Activated CD4-positive, alpha-beta T cell treated with anti-CD3 and anti-CD28 coated beads, Interleukin-2, amount 50 U/mL, for 16 hours (primary cell): ENCODE data around the gene SLC24A4.
A peak's percentile ranks its signal among the peaks of the same experiment; 100 is the strongest.
"Not testable (repeated sequence)": the region's sequence is repeated elsewhere in the genome, so short reads cannot be mapped to it uniquely, and the experiment has no call there.

Experiments
- DNase-seq: peaks from one replicate; pipeline ENCODE4 v3.0.0-alpha.2; 2020

The SLC24A4 gene

DNA sequence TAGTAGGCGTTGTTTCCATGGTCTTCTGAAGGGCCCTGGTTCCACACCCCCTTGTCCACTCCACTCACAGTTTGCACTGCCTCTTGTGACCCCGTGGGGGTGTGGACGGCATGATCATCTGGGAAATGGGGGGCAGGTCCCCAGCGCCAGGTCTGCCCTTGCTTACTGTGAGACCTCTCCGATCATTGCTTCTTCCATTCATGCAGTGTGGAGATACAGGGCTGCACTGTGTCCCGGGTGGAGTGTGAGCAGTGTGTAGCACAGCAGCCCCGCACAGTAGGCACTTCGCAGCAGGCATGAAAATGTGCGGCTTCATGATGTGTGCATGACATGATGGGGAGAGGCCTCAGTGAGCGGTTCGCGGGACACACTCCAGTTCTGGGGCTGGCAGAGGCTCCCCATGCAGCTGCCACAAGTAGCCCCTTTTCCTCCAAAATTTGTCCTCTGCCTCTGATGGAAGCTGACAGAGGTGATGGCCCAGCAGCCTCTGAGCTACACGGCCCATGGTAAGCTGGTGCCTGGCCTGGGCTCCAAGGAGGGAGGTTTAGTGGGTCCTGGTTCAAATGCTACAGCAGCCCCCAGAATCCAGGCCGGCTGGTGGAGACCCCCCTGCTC, 205.6 kb downstream of the SLC24A4 start:
- DNase-seq, result no peak

DNA sequence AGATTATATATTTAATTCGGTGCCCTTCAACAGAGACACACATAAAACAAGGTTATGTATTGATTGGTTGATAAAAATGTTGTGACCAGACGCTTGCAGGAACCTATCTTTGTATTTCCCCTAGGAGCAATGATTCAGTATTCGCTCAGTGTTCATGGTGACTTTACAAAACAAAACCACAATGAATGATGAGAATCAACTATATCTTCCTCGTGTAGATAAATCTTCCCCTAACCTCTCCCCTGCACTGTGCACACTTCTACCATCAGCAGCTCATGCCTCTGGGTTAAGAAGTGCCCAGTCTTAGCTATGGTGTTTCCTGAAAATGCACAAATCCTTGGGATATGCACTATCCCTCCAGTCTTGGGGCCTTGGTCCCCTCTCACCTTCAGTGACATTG, 206.9 kb downstream of the SLC24A4 start:
- no peak for DNase-seq

DNA sequence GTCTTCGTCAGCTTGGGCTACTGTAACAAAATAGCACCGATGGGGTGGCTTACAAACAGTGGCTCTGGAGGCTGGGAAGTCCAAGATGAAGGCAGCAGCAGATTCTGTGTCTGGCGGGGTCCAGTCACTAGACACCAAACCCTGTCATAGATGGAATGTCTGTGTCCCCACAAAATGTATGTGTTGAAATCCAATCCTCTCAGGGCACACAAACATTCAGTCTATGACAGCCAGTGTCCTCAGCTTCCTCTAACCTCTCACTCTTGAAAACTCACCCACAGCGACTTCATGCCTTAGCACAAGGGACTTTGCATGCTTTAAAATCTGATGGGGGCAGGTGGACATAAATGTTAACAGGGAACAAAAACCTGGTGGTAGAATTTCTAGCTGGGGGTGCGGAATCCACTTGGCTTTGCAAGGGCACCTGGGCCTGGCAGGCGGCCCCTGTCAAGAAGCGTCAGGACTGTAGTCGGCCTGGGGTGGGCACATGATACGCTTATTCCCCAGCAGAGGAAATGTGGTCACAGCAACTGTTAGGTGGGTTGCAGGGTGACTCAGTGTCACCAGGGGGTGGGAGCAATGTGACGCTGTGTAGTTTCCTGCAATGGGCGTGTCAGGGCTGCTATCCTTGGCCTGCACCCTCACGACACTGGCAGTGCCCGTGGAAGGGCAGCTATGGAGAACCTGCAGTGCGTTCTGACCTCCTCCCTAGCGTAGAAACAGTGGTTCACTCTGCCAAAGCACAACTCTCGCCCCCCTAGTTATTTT, 208.3 kb downstream of the SLC24A4 start:
- DNase-seq, result peak; percentile 58

DNA sequence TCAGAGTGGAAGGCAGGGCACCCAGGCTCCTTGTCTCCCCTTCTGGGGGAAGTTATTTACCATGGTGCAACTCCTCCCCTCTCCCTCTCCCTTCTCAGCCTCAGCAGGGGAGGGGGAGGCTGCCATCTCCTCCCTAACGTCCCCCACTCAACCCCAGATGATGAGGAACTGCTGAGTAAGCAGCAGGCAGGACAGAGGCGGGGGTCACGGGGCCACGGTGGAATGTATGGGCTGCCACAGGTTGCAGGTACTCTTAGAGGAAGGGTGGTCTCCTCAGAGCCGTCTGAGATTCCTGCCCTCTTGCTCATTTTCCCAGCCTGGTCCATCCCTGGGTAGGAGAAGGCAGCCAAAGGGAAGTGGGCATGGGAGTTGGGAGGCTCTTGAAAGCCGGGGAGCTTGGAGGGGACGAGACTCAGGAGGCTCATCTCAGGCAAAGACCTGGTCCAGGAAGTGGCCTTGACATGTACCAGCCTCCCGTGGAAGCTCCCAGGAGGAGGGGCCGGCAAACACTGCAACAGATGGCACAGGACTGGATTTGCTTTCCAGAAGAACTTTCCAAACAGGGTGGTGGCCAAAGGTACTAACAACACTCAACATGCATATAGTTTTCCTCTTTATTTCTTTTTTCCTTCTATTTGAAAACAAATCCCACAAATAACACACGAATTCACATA, 209.7 kb downstream of the SLC24A4 start:
- no peak for DNase-seq

DNA sequence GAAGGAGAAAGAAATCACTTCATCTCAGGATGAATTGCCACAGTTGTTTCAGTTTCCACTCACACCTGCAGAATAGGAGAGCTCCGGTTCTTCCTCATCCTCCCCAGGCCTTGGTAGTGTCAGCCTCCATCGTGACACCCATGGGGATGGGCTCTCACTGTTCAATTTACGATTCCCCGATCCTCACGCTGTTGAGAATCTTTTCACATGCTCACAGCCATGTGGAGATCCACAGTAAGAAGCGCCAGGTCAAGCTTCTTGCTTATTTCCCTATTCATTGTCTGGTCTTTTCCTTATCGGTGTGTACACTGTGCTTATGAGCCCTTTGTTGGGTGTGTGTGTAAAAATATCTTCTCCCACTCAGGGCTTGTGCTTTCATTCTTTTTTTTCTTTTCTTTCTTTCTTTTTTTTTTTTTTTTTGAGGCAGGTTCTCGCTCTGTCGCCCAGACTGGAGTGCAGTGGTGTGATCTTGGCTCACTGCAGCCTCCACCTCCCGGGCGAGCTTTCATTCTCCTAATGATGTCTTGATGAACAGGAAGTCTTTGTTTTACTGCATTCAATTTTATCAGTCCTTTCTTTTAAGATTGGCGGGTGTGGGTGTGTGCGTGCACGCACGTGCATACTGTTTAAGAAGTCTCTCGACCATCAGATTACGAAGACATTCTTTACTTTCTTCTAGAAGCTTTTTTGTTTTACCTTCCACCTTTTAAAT, 212.1 kb downstream of the SLC24A4 start:
- DNase-seq, result peak; percentile 29

DNA sequence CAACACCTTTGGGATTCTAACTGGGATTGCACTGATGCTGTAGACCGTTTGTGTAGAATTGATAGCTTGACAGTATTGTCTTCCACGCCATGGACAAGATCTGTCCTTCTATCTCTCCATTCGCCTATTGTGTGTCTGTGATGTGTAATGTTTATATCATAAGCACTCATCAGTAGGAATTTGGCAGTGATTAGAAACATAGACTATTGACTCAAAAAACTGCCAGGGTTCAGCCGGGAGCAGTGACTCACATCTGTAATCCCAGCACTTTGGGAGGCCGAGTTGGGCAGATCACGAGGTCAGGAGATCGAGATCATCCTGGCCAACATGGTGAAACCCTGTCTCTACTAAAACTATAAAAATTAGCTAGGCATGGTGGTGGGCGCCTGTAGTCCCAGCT, 213.3 kb downstream of the SLC24A4 start:
- not testable (repeated sequence) for DNase-seq

DNA sequence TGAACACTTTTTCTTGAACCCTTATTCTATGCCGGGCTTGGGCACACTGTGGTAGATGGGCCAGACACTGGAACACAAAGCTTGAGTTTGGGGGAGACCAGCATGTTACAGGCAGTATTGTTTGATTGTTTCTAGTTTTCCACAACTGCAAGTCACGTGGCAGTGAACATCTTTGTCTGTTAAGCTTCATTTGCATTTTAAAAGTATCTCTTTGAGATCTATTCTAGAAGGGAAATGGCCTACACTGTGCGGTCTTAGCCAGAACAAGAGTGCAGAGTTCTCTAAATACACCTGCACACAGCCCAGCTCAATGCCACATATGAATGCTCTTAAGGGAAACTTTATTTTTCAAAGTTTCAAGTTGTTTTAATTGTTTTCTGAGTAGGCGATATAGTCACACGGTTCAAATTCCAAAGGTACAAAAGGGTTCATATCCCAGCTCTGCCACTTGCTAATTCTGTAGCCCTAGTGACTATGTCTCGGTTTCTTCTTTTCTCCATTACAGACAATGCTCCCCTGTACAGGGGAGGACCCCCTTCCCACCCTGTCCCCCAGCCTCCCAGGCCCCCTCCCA, 215.5 kb downstream of the SLC24A4 start:
- no peak for DNase-seq

DNA sequence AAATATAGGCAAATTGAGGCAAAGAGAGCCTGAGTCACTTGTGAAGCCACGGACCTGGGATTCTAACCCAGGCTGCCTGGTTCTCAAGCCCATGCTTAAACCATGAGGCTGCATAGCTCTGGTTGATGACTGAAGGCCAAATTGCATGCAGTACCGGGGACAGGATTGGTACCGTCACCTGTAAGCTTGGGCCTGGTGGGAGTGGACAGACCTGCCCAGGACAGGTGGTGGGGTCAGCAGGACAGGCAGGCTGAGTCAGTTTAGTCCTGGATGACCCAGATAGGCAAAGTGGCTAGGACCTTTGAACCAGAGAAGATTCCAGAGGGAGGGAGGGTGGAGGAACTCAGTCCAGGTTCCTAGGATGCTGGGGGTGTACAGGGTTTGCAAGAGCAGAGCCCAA, 216.5 kb downstream of the SLC24A4 start:
- no peak for DNase-seq

DNA sequence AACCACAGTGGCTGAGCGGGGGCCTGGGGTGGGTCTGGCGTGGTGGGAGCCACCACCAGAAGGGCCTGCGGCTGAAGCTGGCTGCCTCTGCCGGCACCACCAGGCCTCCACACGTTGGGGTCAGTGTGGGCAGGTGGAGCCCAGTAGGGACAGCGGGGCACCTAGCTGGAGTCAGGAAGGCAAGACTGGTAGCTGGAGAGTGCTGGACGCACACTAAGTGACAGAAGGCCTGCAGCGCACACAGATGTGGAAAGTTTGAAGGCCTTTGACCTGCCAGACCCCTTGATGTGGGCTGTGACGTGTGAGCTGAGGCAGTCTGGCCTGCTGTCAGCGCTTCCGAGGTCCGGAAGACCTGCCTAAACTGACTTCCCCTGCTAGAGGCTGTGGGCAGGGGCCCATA, 216.9 kb downstream of the SLC24A4 start:
- DNase-seq, result no peak

DNA sequence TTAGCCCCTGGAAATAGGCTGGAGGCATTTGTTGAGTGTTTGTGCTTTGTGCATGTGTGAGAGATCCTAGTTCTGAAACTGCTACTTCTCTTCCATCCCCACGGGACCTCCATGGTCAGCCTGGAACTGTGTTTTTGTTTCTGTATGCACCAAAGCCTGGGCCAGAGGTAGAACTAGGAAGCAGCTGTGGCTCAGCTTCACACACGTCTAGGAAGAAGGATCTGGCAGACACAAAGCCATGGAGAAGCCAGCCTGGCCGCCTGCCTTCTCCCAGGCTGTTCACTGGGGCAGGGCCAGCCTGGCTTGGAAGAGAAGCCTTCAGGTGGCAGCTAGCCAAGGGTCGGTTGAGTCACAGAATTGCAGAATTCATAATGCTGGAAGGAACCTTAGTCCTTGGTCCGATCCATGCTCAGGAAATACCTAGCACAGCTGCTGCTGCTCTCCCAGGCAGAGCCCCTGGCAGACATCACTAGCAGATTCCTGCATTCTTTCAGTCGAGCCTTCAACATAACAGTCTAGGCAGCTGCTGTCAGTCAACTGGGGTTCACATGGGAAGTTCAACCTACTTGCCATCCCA, 217.6 kb downstream of the SLC24A4 start:
- DNase-seq, result no peak

DNA sequence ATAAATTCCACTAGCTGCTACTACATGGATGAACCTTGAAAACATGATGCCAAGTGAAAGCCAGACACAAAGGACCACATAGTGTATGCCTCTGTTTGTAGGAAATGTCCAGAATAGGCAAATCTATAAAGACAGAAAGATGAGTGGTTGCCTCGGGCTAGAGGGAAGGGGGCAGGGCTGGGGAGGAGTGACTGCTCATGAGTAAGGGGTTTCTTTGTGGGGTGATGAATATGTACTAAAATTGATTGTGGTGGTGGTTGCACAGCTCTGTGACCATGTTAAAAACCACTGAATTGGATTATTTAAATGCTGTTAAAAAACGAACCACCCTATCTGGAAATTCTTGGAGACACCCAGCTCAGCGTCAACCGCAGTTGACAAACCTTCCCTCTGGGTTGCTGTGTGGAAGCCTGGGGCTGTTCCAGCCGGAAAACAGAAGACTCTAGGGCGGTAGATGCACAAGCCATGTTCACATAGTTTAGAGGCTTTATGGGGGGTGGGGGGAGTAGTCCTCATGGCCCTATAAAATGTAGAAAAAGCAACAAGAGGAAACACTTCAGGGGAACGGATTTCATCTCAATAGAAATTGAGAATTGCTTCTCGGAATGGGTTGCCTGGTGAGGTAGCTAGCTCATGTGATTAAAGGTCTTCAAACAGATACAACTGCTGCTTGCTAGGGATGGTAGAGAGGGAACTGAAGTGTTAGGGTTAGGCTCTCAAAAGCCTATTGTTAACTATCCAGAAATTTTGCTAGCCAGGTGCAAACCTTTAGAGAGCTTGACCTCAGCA, 220.0 kb downstream of the SLC24A4 start:
- no peak for DNase-seq

DNA sequence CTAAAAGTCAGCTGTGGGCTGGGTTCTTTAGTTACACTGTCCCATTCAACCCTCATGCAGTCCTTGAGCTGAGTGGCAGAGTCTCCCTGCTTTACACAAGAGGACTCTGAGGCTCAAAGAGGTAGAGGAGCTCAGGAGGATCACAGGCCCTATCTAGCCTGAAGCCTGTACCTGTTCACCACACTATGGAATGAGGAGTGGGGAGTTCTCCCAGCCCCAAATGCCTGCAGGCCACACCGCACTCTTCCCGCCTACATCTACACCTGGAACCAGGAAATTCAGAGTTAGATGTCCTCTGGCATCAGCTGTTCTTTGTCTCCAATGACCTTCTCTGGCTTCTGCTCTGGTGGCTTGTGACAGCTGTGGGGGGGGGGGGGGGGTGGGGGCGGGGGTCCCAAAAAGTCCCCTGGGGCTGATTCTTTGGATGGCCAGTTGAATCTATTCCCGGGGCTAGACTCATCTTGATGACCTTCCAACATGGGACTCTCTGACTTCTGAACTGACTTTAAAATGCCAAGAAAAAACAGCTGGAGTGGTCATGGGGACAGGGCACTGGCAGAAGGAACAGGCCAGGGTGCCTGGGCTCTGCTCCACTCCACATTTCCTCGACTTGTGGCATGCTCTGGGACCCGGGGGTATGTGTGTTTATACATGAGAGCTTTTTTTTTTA, 221.2 kb downstream of the SLC24A4 start:
- DNase-seq, result no peak

DNA sequence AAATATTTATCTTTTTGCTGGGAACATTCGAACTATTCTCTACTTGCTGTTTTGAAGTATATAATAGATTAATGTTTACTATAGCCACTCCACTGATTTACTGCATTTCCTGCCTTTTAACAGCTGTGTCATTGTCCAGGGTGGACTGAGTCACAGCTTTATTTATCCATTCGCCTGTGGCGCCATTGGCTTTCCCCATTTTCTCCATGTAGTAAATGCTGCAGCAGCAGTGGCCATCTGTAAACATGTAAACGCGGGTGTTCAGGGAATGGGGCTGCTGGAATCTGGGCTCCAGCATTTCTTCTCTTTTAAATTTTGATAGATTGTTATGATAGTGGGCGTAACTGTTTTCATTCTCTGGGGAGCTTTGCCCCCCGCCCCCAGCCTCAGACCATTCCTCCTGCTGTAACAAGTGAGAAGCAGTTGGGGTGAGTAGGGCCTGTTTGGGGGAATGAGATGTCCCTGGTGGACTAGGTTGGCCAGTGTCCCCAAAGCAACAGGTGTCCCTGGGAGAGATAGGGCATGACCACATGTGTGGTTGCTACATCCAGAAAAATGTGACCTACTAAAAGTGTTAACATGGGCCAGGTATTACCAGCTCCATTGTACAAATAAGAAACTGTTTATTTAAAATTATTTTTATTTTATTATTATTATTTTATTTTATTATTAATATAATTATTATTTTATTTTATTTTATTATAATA, 223.5 kb downstream of the SLC24A4 start:
- no peak for DNase-seq

DNA sequence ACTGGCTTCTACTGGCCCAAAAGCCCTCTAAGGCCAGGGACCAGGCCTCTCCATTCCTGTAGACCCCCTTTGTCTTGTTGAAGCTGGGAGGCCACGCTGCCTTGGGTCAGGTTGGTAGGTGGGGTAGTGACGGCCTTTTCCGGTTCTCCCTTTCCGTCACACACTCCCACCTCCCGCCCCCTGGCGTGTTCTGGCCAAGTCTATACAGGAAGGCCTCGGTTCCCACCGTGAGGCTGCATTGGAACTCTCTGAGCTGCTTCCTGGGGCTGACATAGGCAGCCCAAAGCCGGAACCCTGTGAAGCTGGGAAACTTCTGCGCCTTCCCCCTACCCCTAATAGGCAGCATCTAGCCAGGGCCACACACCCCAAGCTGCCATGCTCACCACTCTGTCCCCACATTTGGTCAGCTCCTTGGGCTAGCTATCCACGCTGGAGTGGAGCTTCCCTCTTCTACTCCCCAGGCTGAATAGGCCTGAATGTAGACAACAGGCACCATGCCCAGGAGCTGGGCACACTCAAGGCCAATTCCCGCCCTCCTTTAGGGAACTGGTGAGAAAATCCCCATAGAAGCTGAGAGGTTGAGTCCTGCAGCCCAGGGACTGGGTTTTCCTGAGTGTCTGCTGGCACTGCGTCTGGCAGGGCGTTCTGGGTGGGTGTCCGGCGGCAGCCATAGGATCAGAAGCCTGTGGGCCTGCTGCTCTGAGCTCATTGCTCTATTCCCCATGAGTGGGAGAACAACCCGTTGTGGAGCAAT, 226.3 kb downstream of the SLC24A4 start:
- no peak for DNase-seq

DNA sequence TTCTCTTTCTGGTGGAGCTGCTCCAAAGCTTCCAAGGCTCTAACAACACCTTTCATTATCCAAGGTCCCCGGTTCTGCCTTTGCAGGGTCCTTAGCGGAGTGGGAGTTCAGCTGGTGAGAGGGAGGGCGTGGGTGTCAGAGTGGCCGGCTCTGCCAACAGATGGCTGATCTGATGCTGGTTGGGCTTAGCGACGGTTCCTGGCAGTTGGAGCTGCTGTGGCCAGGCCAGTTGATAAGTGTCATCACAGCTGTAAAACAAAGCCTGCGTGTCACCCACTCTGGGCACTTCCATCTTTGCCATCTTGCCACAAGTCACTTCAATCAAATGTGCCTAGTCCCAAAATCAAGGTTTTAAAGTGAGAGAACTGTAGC, 226.9 kb downstream of the SLC24A4 start:
- DNase-seq, result no peak
